Neuronal stem cell (in vitro differentiated cells): ENCODE results near the gene ANKFN1.

Source experiments
- DNase-seq: peaks from one replicate; pipeline ENCODE4 v3.0.0-alpha.2; 2013; ENCODE audit warnings: low spot score
- H2AFZ ChIP-seq: one replicate; pipeline ENCODE4 v1.6.1; 2013; ENCODE audit warnings: mild to moderate bottlenecking, low read length, inconsistent platforms
- H2AK5ac ChIP-seq: 2 replicates; pipeline ENCODE4 v1.6.1; 2013; ENCODE audit warnings: low read depth, mild to moderate bottlenecking, inconsistent platforms, low read length, moderate library complexity, mixed read lengths
- H2BK120ac ChIP-seq: 2 replicates; pipeline ENCODE4 v1.6.1; 2013; ENCODE audit warnings: low read depth, mild to moderate bottlenecking, inconsistent platforms, low read length, moderate library complexity, mixed read lengths
- H2BK12ac ChIP-seq: one replicate; pipeline ENCODE4 v1.6.1; 2013; ENCODE audit warnings: low read length, inconsistent platforms
- H2BK15ac ChIP-seq: 2 replicates; pipeline ENCODE4 v1.6.1; 2013; ENCODE audit warnings: mild to moderate bottlenecking, low read length, inconsistent platforms, mixed read lengths
- H2BK5ac ChIP-seq: one replicate; pipeline ENCODE4 v1.6.1; 2013; ENCODE audit warnings: inconsistent platforms, mild to moderate bottlenecking, low read length, moderate library complexity
- H3K14ac ChIP-seq: one replicate; pipeline ENCODE4 v1.6.1; 2013; ENCODE audit warnings: low read length, inconsistent platforms
- H3K18ac ChIP-seq: 2 replicates; pipeline ENCODE4 v1.6.1; 2013; ENCODE audit warnings: low read length, inconsistent platforms
- H3K23ac ChIP-seq: 2 replicates; pipeline ENCODE4 v1.6.1; 2013; ENCODE audit warnings: low read depth, mild to moderate bottlenecking, mixed read lengths, low read length, inconsistent platforms; ENCODE audit not compliant: poor library complexity
- H3K27ac ChIP-seq: replicated peaks from 3 replicates; pipeline ENCODE4 v1.5.1; 2013; ENCODE audit warnings: low read length, inconsistent platforms
- H3K27me3 ChIP-seq, 3 experiments: 2 replicates each; pipeline ENCODE4 v1.6.1; 2013; ENCODE audit warnings: low read length in 3 of 3, mild to moderate bottlenecking in 2 of 3, inconsistent platforms in 1 of 3, low read depth in 1 of 3, mixed read lengths in 1 of 3, moderate library complexity in 1 of 3; ENCODE audit not compliant: control insufficient read depth in 3 of 3, insufficient read depth in 3 of 3
- H3K36me3 ChIP-seq, 2 donors: replicated peaks in 1 of 2; 2 replicates each; pipeline ENCODE4 v1.6.1; 2013; ENCODE audit warnings: low read length in 2 of 2; ENCODE audit not compliant: control insufficient read depth in 2 of 2, insufficient read depth in 2 of 2
- H3K4ac ChIP-seq: 2 replicates; pipeline ENCODE4 v1.6.1; 2013; ENCODE audit warnings: inconsistent platforms, mild to moderate bottlenecking, low read length, moderate library complexity
- H3K4me1 ChIP-seq, 2 donors: 1 replicate in 1 of 2; 2 replicates in 1 of 2; pipeline ENCODE4 v1.6.1; 2013; ENCODE audit warnings: low read length in 2 of 2, low read depth in 1 of 2; ENCODE audit not compliant: control insufficient read depth in 2 of 2, insufficient read depth in 1 of 2
- H3K4me2 ChIP-seq: one replicate; pipeline ENCODE4 v1.6.1; 2013; ENCODE audit warnings: mild to moderate bottlenecking, low read length, inconsistent platforms; ENCODE audit not compliant: insufficient read depth, poor library complexity, severe bottlenecking
- H3K4me3 ChIP-seq, 2 donors: 2 replicates each; pipeline ENCODE4 v1.5.1; 2013; ENCODE audit warnings: low read length in 2 of 2, mild to moderate bottlenecking in 2 of 2, inconsistent platforms in 1 of 2, moderate library complexity in 1 of 2
- H3K79me1 ChIP-seq: one replicate; pipeline ENCODE4 v1.6.1; 2013; ENCODE audit warnings: low read depth, mild to moderate bottlenecking, inconsistent platforms, low read length, moderate library complexity
- H3K9ac ChIP-seq: one replicate; pipeline ENCODE4 v1.6.1; 2013; ENCODE audit warnings: mild to moderate bottlenecking, low read depth, low read length, inconsistent platforms; ENCODE audit not compliant: poor library complexity
- H3K9me3 ChIP-seq, 2 donors: replicated peaks in 1 of 2; 2 replicates each; pipeline versions ENCODE3 to v1.6.1; 2013; ENCODE audit warnings: low read length in 2 of 2, mild to moderate bottlenecking in 2 of 2, inconsistent platforms in 1 of 2, low read depth in 1 of 2, mixed read lengths in 1 of 2, moderate library complexity in 1 of 2; ENCODE audit not compliant: control insufficient read depth in 2 of 2, insufficient read depth in 1 of 2
- H4K8ac ChIP-seq: one replicate; pipeline ENCODE4 v1.6.1; 2013; ENCODE audit warnings: low read depth, mild to moderate bottlenecking, inconsistent platforms, low read length, moderate library complexity
- H4K91ac ChIP-seq: one replicate; pipeline ENCODE4 v1.6.1; 2013; ENCODE audit warnings: low read length, low read depth, mild to moderate bottlenecking, inconsistent platforms; ENCODE audit not compliant: poor library complexity
- WGBS, 2 donors: extraction: QIAGEN DNeasy Blood & Tissue Kit; methylation state at CpG; one replicate each; pipeline ENCODE4 v1.1.7; 2013; ENCODE audit warnings: missing lambda C conversion rate in 2 of 2, mixed read lengths in 1 of 2; ENCODE audit not compliant: insufficient read length in 2 of 2, insufficient replicate concordance in 1 of 2; ENCODE audit errors: extremely low coverage in 2 of 2; 5-methylcytosine and 5-hydroxymethylcytosine counted together

ANKFN1 gene

GRCh38 chr17:56157845-56158244 lies 4.6 kb downstream of the ANKFN1 start:
- Histone ChIP-seq H3K9me3 (no peaks in the 10 kb centered on the region), H3K4me1 (peaks cover 4 to 16% of the 10 kb centered on the region in 2 donors), H2AK5ac (no peak overlapping the region), H3K23ac (no peak overlapping the region), H3K4ac (no peak overlapping the region), H2BK12ac (no peak overlapping the region), H3K4me3 (no peak overlapping the region), H4K8ac (no peak overlapping the region), H2BK5ac (no peak overlapping the region), H2AFZ (no peak overlapping the region), H4K91ac (no peak overlapping the region), H3K27ac (no peak overlapping the region), H3K14ac (no peak overlapping the region), H3K9ac (no peak overlapping the region), H3K27me3 (no peaks in the 10 kb centered on the region), H2BK15ac (no peak overlapping the region), H3K18ac (no peak overlapping the region), H3K79me1 (no peaks in the 10 kb centered on the region), H3K36me3 (no peaks in the 10 kb centered on the region), H3K4me2 (no peak overlapping the region), H2BK120ac (no peak overlapping the region)
- no peak for DNase-seq
- WGBS, 2 donors = no CpG with 5 or more reads among the region's 4 CpGs

GRCh38 chr17:56158344-56158743 lies 5.1 kb downstream of the ANKFN1 start:
- H3K36me3 ChIP-seq = no peaks in the 10 kb centered on the region
- no peak overlapping the region for H2BK12ac ChIP-seq
- H3K79me1 ChIP-seq = no peaks in the 10 kb centered on the region
- H3K4me1 ChIP-seq = peaks cover 0 to 11% of the 10 kb centered on the region in 2 donors
- DNase-seq = no peak
- no peak overlapping the region for H3K4me2 ChIP-seq
- H3K4ac ChIP-seq = no peak overlapping the region
- H4K91ac ChIP-seq = no peak overlapping the region
- H2BK5ac ChIP-seq = no peak overlapping the region
- H2BK15ac ChIP-seq = no peak overlapping the region
- H4K8ac ChIP-seq = no peak overlapping the region
- H3K4me3 ChIP-seq = no peak overlapping the region
- no peak overlapping the region for H3K9ac ChIP-seq
- H3K27ac ChIP-seq = no peak overlapping the region
- no peak overlapping the region for H2AFZ ChIP-seq
- no peak overlapping the region for H2BK120ac ChIP-seq
- no peak overlapping the region for H3K18ac ChIP-seq
- H2AK5ac ChIP-seq = no peak overlapping the region
- no peak overlapping the region for H3K14ac ChIP-seq
- H3K9me3 ChIP-seq = no peaks in the 10 kb centered on the region
- H3K23ac ChIP-seq = no peak overlapping the region
- no CpG with 5 or more reads among the region's 1 CpG for WGBS, 2 donors
- H3K27me3 ChIP-seq = no peaks in the 10 kb centered on the region

GRCh38 chr17:56158915-56159825 lies 5.9 kb downstream of the ANKFN1 start:
- H2BK120ac ChIP-seq = no peak overlapping the region
- no peak for DNase-seq
- no peak overlapping the region for H3K14ac ChIP-seq
- H3K9ac ChIP-seq = no peak overlapping the region
- H2BK12ac ChIP-seq = no peak overlapping the region
- H3K79me1 ChIP-seq = no peaks in the 10 kb centered on the region
- H4K8ac ChIP-seq = no peak overlapping the region
- no peak overlapping the region for H3K18ac ChIP-seq
- no peaks in the 10 kb centered on the region for H3K9me3 ChIP-seq
- H2BK5ac ChIP-seq = no peak overlapping the region
- no peak overlapping the region for H2AFZ ChIP-seq
- H3K23ac ChIP-seq = no peak overlapping the region
- no peak overlapping the region for H4K91ac ChIP-seq
- H3K4me3 ChIP-seq = no peak overlapping the region
- peaks cover 0 to 8% of the 10 kb centered on the region in 2 donors for H3K4me1 ChIP-seq
- H3K36me3 ChIP-seq = no peaks in the 10 kb centered on the region
- no peaks in the 10 kb centered on the region for H3K27me3 ChIP-seq
- H2BK15ac ChIP-seq = no peak overlapping the region
- no CpG with 5 or more reads among the region's 4 CpGs for WGBS, 2 donors
- no peak overlapping the region for H3K27ac ChIP-seq
- H2AK5ac ChIP-seq = no peak overlapping the region
- H3K4ac ChIP-seq = no peak overlapping the region
- H3K4me2 ChIP-seq = no peak overlapping the region

- Histone ChIP-seq H3K4me2 (no peak overlapping the region), H2BK12ac (no peak overlapping the region), H3K18ac (no peak overlapping the region), H4K8ac (no peak overlapping the region), H3K9ac (no peak overlapping the region), H3K27ac (no peak overlapping the region), H3K4ac (no peak overlapping the region), H3K36me3 (no peaks in the 10 kb centered on the region), H2BK15ac (no peak overlapping the region), H2BK120ac (no peak overlapping the region), H3K27me3 (no peaks in the 10 kb centered on the region), H3K9me3 (no peaks in the 10 kb centered on the region), H3K23ac (no peak overlapping the region), H2AFZ (no peak overlapping the region), H4K91ac (no peak overlapping the region), H3K4me3 (no peak overlapping the region), H2AK5ac (no peak overlapping the region), H3K79me1 (no peaks in the 10 kb centered on the region), H3K4me1 (peaks cover 0 to 8% of the 10 kb centered on the region in 2 donors), H2BK5ac (no peak overlapping the region), H3K14ac (no peak overlapping the region)
- DNase-seq = no peak
- WGBS, 2 donors = no CpG with 5 or more reads among the region's 1 CpG
Measured at GRCh38 chr17:56159826-56160380, 6.6 kb downstream of the ANKFN1 start.
